SK-N-SH (cell line): ENCODE measurements around the gene MRPL57. TPM values are rescaled to one million over a fixed set of nuclear protein-coding genes. Genes with fewer than 3 reads are reported as not detected.
A peak's percentile ranks its signal among the peaks of the same experiment; 100 is the strongest.
"Not testable (repeated sequence)": the region's sequence is repeated elsewhere in the genome, so short reads cannot be mapped to it uniquely, and the experiment has no call there.

Experiments
- CTCF ChIA-PET: fragments of 300-600, 350-600 bp; formaldehyde crosslinking; extraction: SDS; loops from one replicate; lab custom pipeline; 2021; lab: Yijun Ruan, JAX
- POLR2A ChIA-PET: fragments of 350-600 bp; sonication (Branson Sonifier 250); formaldehyde crosslinking; extraction: SDS; loops from one replicate; lab custom pipeline; 2020; ENCODE audit warnings: antibody characterized with exemption, inconsistent platforms; lab: Yijun Ruan, JAX
- DNase-seq: peaks from one replicate; pipeline ENCODE4 v3.0.0; 2012
- H2AFZ ChIP-seq: fragments of 200-600 bp; sonication (generic); 2 replicates; pipeline ENCODE4 v1.8.1; 2016; ENCODE audit warnings: antibody characterized with exemption, mild to moderate bottlenecking, low read depth
- H3F3A ChIP-seq: fragments of 200-600 bp; sonication (generic); replicated peaks from 2 replicates; pipeline ENCODE3; 2016; ENCODE audit warnings: antibody characterized with exemption, mild to moderate bottlenecking; ENCODE audit not compliant: insufficient read depth
- H3K27ac ChIP-seq, 2 experiments: fragments of 200-500 bp in 1 of 2; fragments of 200-600 bp in 1 of 2; sonication (Bioruptor generic) in 1 of 2; sonication (generic), shearing (Covaris generic) in 1 of 2; 2 replicates each; pipeline versions ENCODE4 v1.5.1 to v1.6.1; 2014 to 2016; ENCODE audit warnings: low read depth in 2 of 2, inconsistent platforms in 1 of 2, low read length in 1 of 2, mild to moderate bottlenecking in 1 of 2, mixed read lengths in 1 of 2
- H3K27me3 ChIP-seq: fragments of 200-600 bp; sonication (generic), shearing (Covaris generic); 2 replicates; pipeline ENCODE4 v1.6.1; 2016; ENCODE audit warnings: mixed run types; ENCODE audit not compliant: insufficient read depth
- H3K36me3 ChIP-seq, 2 experiments: fragments of 200-500 bp in 1 of 2; fragments of 200-600 bp in 1 of 2; sonication (Bioruptor generic) in 1 of 2; sonication (generic) in 1 of 2; replicated peaks in 1 of 2; 2 replicates each; pipeline versions ENCODE3 to v1.5.1; 2014 to 2016; ENCODE audit warnings: low read length in 1 of 2, mild to moderate bottlenecking in 1 of 2; ENCODE audit not compliant: insufficient read depth in 2 of 2, control insufficient read depth in 1 of 2
- H3K4me1 ChIP-seq, 2 experiments: fragments of 200-500 bp in 1 of 2; fragments of 200-600 bp in 1 of 2; sonication (Bioruptor generic) in 1 of 2; sonication (generic), shearing (Covaris generic) in 1 of 2; 2 replicates each; pipeline versions ENCODE4 v1.5.1 to v1.6.1; 2014 to 2016; ENCODE audit warnings: low read depth in 1 of 2, low read length in 1 of 2, mixed run types in 1 of 2; ENCODE audit not compliant: insufficient read depth in 2 of 2, control insufficient read depth in 1 of 2
- H3K4me2 ChIP-seq: fragments of 200-600 bp; sonication (generic), shearing (Covaris generic); 2 replicates; pipeline ENCODE4 v1.6.1; 2017; ENCODE audit warnings: mixed run types
- H3K4me3 ChIP-seq, 2 experiments: fragments of 200-500 bp in 1 of 2; fragments of 200-600 bp in 1 of 2; sonication (Bioruptor generic) in 1 of 2; sonication (generic), shearing (Covaris generic) in 1 of 2; 2 replicates each; pipeline versions ENCODE4 v1.5.1 to v1.8.1; 2014 to 2016; ENCODE audit warnings: low read depth in 2 of 2, inconsistent platforms in 1 of 2, low read length in 1 of 2, mild to moderate bottlenecking in 1 of 2, mixed read lengths in 1 of 2, moderate library complexity in 1 of 2
- H3K79me2 ChIP-seq: fragments of 200-600 bp; sonication (generic); 2 replicates; pipeline ENCODE4 v1.8.1; 2017; ENCODE audit warnings: mild to moderate bottlenecking; ENCODE audit not compliant: insufficient read depth
- H3K9ac ChIP-seq: fragments of 200-600 bp; sonication (generic); 2 replicates; pipeline ENCODE4 v1.6.1; 2017; ENCODE audit warnings: mixed run types
- H3K9me2 ChIP-seq: fragments of 200-600 bp; sonication (generic); 2 replicates; pipeline ENCODE4 v1.6.1; 2017; ENCODE audit warnings: mixed run types
- H3K9me3 ChIP-seq: fragments of 200-600 bp; sonication (generic); 2 replicates; pipeline ENCODE4 v1.6.1; 2017; ENCODE audit warnings: mixed run types, mild to moderate bottlenecking, moderate library complexity
- H4K20me1 ChIP-seq: fragments of 200-600 bp; sonication (generic); 2 replicates; pipeline ENCODE4 v1.6.1; 2017; ENCODE audit warnings: mild to moderate bottlenecking, mixed run types; ENCODE audit not compliant: insufficient read depth
- ELF1 ChIP-seq: IDR thresholded peaks from 2 replicates; pipeline ENCODE4 v1.4.0; 2012
- EZH2phosphoT487 ChIP-seq: fragments of 200-600 bp; sonication (generic); IDR thresholded peaks from 2 replicates; pipeline ENCODE4 v1.6.1; 2017; ENCODE audit warnings: low read depth, mixed run types, mild to moderate bottlenecking, antibody characterized with exemption, moderate library complexity, borderline replicate concordance
- FOSL2 ChIP-seq: IDR thresholded peaks from 2 replicates; pipeline ENCODE4 v1.4.0; 2012; ENCODE audit warnings: low read depth, mild to moderate bottlenecking, moderate library complexity, borderline replicate concordance
- JUND ChIP-seq: IDR thresholded peaks from 2 replicates; pipeline ENCODE4 v1.4.0; 2012
- MAX ChIP-seq: IDR thresholded peaks from 2 replicates; pipeline ENCODE4 v1.4.0; 2012; ENCODE audit warnings: low read depth
- NFIC ChIP-seq: IDR thresholded peaks from 2 replicates; pipeline ENCODE4 v1.4.0; 2012; ENCODE audit warnings: borderline replicate concordance
- NRF1 ChIP-seq: IDR thresholded peaks from 2 replicates; pipeline ENCODE4 v1.6.1; 2012; ENCODE audit warnings: low read depth, mild to moderate bottlenecking, low read length
- RAD21 ChIP-seq: IDR thresholded peaks from 2 replicates; pipeline ENCODE4 v1.6.1; 2012; ENCODE audit warnings: mild to moderate bottlenecking, low read length
- RFX5 ChIP-seq: IDR thresholded peaks from 2 replicates; pipeline ENCODE4 v1.6.1; 2012; ENCODE audit warnings: mild to moderate bottlenecking, improper control_type of control experiment, low read length
- RXRA ChIP-seq: IDR thresholded peaks from 2 replicates; pipeline ENCODE4 v1.4.0; 2012; ENCODE audit warnings: low read depth, mild to moderate bottlenecking, borderline replicate concordance
- SIN3A ChIP-seq: IDR thresholded peaks from 2 replicates; pipeline ENCODE4 v1.6.1; 2012; ENCODE audit warnings: low read depth, mild to moderate bottlenecking, low read length, moderate library complexity, borderline replicate concordance
- USF2 ChIP-seq: fragments of 150-350 bp; IDR thresholded peaks from 2 replicates; pipeline ENCODE4 v1.6.1; 2017; ENCODE audit warnings: antibody characterized with exemption, low read length, low read depth, borderline replicate concordance
- YY1 ChIP-seq: IDR thresholded peaks from 2 replicates; pipeline ENCODE4 v1.4.0; 2012; ENCODE audit warnings: low read depth, mild to moderate bottlenecking
- WGBS: methylation state at CpG from one replicate; pipeline ENCODE4 v1.1.6; 2017; ENCODE audit warnings: low lambda C conversion rate; 5-methylcytosine and 5-hydroxymethylcytosine counted together
- polyA plus RNA-seq, 3 experiments: library from polyadenylated mRNA; depleted of rRNA; stranded (reverse); fragments of >200 nt; gene quantifications; 2 replicates each; pipeline ENCODE4 v1.2.3, GENCODE V29; 2012
- TF ChIP-seq, protein P1 (sequence below): IDR thresholded peaks from 2 replicates; pipeline ENCODE4 v1.4.0; 2012; ENCODE audit warnings: low read depth, borderline replicate concordance
- TF ChIP-seq, protein P2 (sequence below): IDR thresholded peaks from 2 replicates; pipeline ENCODE4; 2012
- TF ChIP-seq, protein P3 (sequence below): fragments of 150-350 bp; IDR thresholded peaks from 2 replicates; pipeline ENCODE4 v1.6.1; 2016; ENCODE audit warnings: mild to moderate bottlenecking, low read depth, low read length

The MRPL57 gene
- polyA plus RNA-seq, 1 of the 3 experiments (the other 2 are of a cell fraction), result 19.9 TPM

- Histone ChIP-seq H3K4me1 (peaks cover 0 to 4% of the 10 kb centered on the region in 2 experiments; a peak in 1 of 4 replicates), H3K79me2 (no peaks in the 10 kb centered on the region), H3K36me3 (no peaks in the 10 kb centered on the region), H3K27ac (no peak overlapping the region), H3K9me3 (no peaks in the 10 kb centered on the region), H3K9ac (no peak overlapping the region), H3K27me3 (peaks cover 14% of the 10 kb centered on the region; the same call in 1 of the 2 replicates), H3K4me2 (no peak overlapping the region), H3K4me3 (no peak overlapping the region), H3K9me2 (no peaks in the 10 kb centered on the region), H4K20me1 (no peaks in the 10 kb centered on the region), H2AFZ (no peak overlapping the region), H3F3A (peaks cover 3% of the 10 kb centered on the region)
- CTCF ChIA-PET, result no interaction called here
- POLR2A ChIA-PET, result no interaction called here
- DNase-seq, result no peak
- TF ChIP-seq, protein P1, sequence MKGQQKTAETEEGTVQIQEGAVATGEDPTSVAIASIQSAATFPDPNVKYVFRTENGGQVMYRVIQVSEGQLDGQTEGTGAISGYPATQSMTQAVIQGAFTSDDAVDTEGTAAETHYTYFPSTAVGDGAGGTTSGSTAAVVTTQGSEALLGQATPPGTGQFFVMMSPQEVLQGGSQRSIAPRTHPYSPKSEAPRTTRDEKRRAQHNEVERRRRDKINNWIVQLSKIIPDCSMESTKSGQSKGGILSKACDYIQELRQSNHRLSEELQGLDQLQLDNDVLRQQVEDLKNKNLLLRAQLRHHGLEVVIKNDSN, result no peak
- TF ChIP-seq RFX5 (no peak), RXRA (no peak), JUND (no peak), SIN3A (no peak)
- WGBS, result 5% methylated on average over 7 of the region's 7 CpGs
Measured at GRCh38 chr13:21212138-21212775, 35.8 kb downstream of the MRPL57 start.

GRCh38 chr13:21215419-21215818 is 39.0 kb downstream of the MRPL57 start:
- H3K9me3 ChIP-seq, H3K4me3 ChIP-seq, H2AFZ ChIP-seq, H4K20me1 ChIP-seq, H3K4me2 ChIP-seq, H3K27ac ChIP-seq, H3K27me3 ChIP-seq, H3K36me3 ChIP-seq, CTCF ChIA-PET, DNase-seq, H3K79me2 ChIP-seq, H3K9ac ChIP-seq, H3K9me2 ChIP-seq, POLR2A ChIA-PET, H3F3A ChIP-seq, H3K4me1 ChIP-seq: not testable (repeated sequence)
- WGBS, result 43% methylated on average over 6 of the region's 6 CpGs

- no peaks in the 10 kb centered on the region; the same call in 1 of the 2 replicates for H3K27me3 ChIP-seq
- TF ChIP-seq ELF1 (no peak), RAD21 (no peak), YY1 (no peak), USF2 (no peak), NRF1 (no peak), NFIC (no peak), FOSL2 (no peak), SIN3A (no peak), JUND (no peak), MAX (no peak), EZH2phosphoT487 (no peak)
- TF ChIP-seq, protein P2, sequence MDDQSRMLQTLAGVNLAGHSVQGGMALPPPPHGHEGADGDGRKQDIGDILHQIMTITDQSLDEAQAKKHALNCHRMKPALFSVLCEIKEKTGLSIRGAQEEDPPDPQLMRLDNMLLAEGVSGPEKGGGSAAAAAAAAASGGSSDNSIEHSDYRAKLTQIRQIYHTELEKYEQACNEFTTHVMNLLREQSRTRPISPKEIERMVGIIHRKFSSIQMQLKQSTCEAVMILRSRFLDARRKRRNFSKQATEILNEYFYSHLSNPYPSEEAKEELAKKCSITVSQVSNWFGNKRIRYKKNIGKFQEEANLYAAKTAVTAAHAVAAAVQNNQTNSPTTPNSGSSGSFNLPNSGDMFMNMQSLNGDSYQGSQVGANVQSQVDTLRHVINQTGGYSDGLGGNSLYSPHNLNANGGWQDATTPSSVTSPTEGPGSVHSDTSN, result no peak
- TF ChIP-seq, protein P3, sequence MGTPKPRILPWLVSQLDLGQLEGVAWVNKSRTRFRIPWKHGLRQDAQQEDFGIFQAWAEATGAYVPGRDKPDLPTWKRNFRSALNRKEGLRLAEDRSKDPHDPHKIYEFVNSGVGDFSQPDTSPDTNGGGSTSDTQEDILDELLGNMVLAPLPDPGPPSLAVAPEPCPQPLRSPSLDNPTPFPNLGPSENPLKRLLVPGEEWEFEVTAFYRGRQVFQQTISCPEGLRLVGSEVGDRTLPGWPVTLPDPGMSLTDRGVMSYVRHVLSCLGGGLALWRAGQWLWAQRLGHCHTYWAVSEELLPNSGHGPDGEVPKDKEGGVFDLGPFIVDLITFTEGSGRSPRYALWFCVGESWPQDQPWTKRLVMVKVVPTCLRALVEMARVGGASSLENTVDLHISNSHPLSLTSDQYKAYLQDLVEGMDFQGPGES, result no peak
- H3K9ac ChIP-seq, result no peak overlapping the region
- H3K9me3 ChIP-seq, result 0 out of 2 replicates have a peak, but pooled peaks cover 4% of the 10 kb centered on the region
- POLR2A ChIA-PET, result no interaction called here
- WGBS, result 6% methylated on average over 12 of the region's 13 CpGs
- no peak for DNase-seq
- H3K4me3 ChIP-seq, result peak overlapping the region; percentile 32 to 57
- peak overlapping the region; percentile 61 for H3K4me2 ChIP-seq
- peak overlapping the region; percentile 67; the same call in 1 of the 2 replicates for H2AFZ ChIP-seq
- no peaks in the 10 kb centered on the region for H3K79me2 ChIP-seq
- H4K20me1 ChIP-seq, result no peaks in the 10 kb centered on the region
- H3F3A ChIP-seq, result no peaks in the 10 kb centered on the region
- CTCF ChIA-PET, result no interaction called here
- no peaks in the 10 kb centered on the region for H3K9me2 ChIP-seq
- H3K27ac ChIP-seq, result no peak overlapping the region
- H3K4me1 ChIP-seq, result peaks cover 0 to 4% of the 10 kb centered on the region in 2 experiments; a peak in 1 of 4 replicates
- H3K36me3 ChIP-seq, result no peaks in the 10 kb centered on the region
Measured at GRCh38 chr13:21216332-21216731, 39.9 kb downstream of the MRPL57 start.
